ENCODE results near the gene ZNF501. TPM values are rescaled to one million over a fixed set of nuclear protein-coding genes. Genes with fewer than 3 reads are reported as not detected.

Gene ZNF501
- total RNA-seq, 4 donors from 2014 or later: 1.0 to 9.9 (median 4.1) TPM

DNA sequence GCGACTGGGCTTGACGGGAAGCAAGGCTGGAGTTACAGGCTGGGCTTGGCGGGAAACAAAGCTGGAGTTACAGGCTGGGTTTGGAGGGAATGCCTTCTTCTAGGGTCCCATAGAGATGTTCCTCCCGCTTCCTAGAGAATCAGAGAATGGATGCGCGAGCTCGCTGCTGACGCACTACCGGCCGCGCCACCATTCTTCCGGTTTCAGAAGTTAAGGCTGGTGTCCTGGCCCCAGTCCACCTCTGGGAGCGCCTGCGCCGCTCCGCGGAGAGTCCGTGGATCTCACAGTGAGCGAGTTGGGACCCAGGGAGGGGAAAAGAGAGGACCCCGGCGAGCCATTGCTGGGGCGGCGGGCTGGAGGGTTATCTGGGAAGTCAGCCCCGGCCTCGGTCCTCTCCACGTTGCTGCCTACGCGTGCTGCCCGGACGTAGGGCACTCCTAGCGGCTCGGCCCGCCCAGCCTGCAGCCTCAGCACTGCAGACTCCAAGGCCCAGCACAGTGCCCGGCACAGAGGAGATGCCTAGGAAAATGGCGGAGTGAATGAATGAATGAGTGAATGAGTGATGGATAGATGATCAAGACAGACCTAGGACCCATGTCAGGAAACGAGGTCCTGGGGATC, 16.9 kb upstream of the ZNF501 start, which contains the start of gene ZNF502:
TSS of gene ZNF502 (plus strand) at position 206 of the 621 bp plus-strand sequence. CDS start 7,602 bp downstream, outside the sequence.
- H3K4me3 ChIP-seq: peak within 1 kb of the TSS; percentile 51 to 85 (median 61)
- H3K27me3 ChIP-seq: no peaks in the 10 kb centered on the region
- no peaks in the 10 kb centered on the region for H3K4me1 ChIP-seq
- peak; percentile 43 to 89 (median 88) for DNase-seq
- H3K36me3 ChIP-seq: peaks cover 0 to 3% (median 0%) of the 10 kb centered on the region in 3 donors
- TF ChIP-seq POLR2A (IDR thresholded peaks at IDR 0.05): no peak
- peak in 3 of 6 experiments; percentile 48 to 59 (median 50) for TF ChIP-seq CTCF (IDR thresholded peaks at IDR 0.05)
- H3K9me3 ChIP-seq: peaks cover 0 to 11% (median 5%) of the 10 kb centered on the region in 4 donors
- peak within 1 kb of the TSS; percentile 19 to 70 (median 44) for H3K27ac ChIP-seq

DNA sequence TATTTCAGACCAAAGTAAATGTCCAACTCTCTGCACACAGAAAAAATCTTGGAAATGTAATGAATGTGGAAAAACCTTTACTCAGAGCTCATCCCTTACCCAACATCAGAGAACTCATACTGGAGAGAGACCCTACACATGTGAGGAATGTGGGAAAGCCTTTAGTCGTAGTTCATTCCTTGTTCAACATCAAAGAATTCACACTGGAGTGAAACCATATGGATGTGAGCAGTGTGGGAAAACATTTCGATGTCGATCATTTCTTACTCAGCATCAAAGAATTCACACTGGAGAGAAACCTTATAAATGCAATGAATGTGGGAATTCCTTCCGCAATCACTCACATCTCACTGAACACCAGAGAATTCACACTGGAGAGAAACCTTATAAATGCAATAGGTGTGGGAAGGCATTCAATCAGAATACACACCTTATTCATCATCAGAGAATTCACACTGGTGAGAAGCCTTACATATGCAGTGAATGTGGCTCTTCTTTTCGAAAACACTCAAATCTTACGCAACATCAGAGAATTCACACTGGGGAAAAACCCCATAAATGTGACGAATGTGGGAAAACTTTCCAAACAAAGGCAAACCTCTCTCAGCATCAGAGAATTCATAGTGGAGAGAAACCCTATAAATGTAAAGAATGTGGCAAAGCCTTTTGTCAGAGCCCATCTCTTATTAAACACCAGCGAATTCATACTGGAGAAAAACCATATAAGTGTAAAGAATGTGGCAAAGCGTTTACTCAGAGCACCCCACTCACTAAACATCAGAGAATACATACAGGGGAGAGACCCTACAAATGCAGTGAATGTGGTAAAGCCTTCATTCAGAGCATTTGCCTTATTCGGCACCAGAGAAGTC, 8.0 kb upstream of the ZNF501 start:
- Histone ChIP-seq H3K27ac (no peak overlapping the region), H3K4me1 (no peaks in the 10 kb centered on the region), H3K36me3 (peaks cover 0 to 49% (median 4%) of the 10 kb centered on the region in 3 donors), H3K4me3 (no peak overlapping the region), H3K27me3 (no peaks in the 10 kb centered on the region), H3K9me3 (peaks cover 0 to 86% (median 38%) of the 10 kb centered on the region in 4 donors)
- TF ChIP-seq POLR2A (IDR thresholded peaks at IDR 0.05): no peak
- TF ChIP-seq CTCF (IDR thresholded peaks at IDR 0.05): no peak
- DNase-seq: no peak

- Histone ChIP-seq H3K27ac (no peak overlapping the region), H3K36me3 (peaks cover 0 to 49% (median 4%) of the 10 kb centered on the region in 3 donors), H3K27me3 (no peaks in the 10 kb centered on the region), H3K4me3 (no peak overlapping the region), H3K4me1 (no peaks in the 10 kb centered on the region), H3K9me3 (peaks cover 0 to 90% (median 41%) of the 10 kb centered on the region in 4 donors)
- no peak for TF ChIP-seq CTCF (IDR thresholded peaks at IDR 0.05)
- TF ChIP-seq POLR2A (IDR thresholded peaks at IDR 0.05): no peak
- no peak for DNase-seq
Observed at GRCh38 chr3:44722103-44722401, 7.4 kb upstream of the ZNF501 start.

- TF ChIP-seq CTCF (IDR thresholded peaks at IDR 0.05) (no peak), POLR2A (IDR thresholded peaks at IDR 0.05) (no peak)
- Histone ChIP-seq H3K27ac (no peak overlapping the region), H3K9me3 (peaks cover 0 to 87% (median 13%) of the 10 kb centered on the region in 4 donors), H3K27me3 (no peaks in the 10 kb centered on the region), H3K4me3 (no peak overlapping the region), H3K36me3 (peaks cover 0 to 34% (median 0%) of the 10 kb centered on the region in 3 donors), H3K4me1 (no peaks in the 10 kb centered on the region)
- DNase-seq: no peak
Observed at GRCh38 chr3:44734646-44735168, 5.3 kb downstream of the ZNF501 start.

DNA sequence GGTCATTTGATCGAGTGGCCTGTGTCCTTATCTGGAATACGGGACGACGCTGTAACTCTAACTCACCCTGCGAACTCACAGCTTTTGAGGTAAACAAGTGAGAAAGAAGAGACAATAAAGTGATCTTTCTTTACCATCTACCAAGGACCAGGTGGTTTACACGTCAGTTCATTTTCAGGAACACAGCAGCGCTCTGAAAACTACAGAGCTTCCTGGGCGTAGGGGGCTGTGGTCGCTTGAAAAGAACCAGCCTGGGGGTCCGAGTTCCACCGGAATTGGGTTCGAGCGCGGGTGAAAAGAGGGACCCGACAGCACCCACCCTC, 31.6 kb downstream of the ZNF501 start:
- no peaks in the 10 kb centered on the region for H3K27me3 ChIP-seq
- peak overlapping the region; percentile 73 to 85 (median 78) for H3K4me3 ChIP-seq
- no peak for DNase-seq
- TF ChIP-seq POLR2A (IDR thresholded peaks at IDR 0.05) (no peak), CTCF (IDR thresholded peaks at IDR 0.05) (no peak)
- H3K27ac ChIP-seq: peak overlapping the region; percentile 54 to 79 (median 74)
- peaks cover 0 to 3% (median 0%) of the 10 kb centered on the region in 3 donors for H3K36me3 ChIP-seq
- no peaks in the 10 kb centered on the region for H3K9me3 ChIP-seq
- peaks cover 4 to 18% (median 5%) of the 10 kb centered on the region in 4 donors for H3K4me1 ChIP-seq

Measured in Peyer's patch (tissue), 4 donors.